Thyroid gland (tissue), 4 donors: ENCODE data around the gene ALDH1A1. TPM values are rescaled to one million over a fixed set of nuclear protein-coding genes. Genes with fewer than 3 reads are reported as not detected.

ENCODE experiments used
- DNase-seq, 2 donors: peaks; one replicate each; pipeline ENCODE4 v3.0.0-alpha.2; 2019
- H3K27ac ChIP-seq, 3 donors: fragments of 200-600 bp; sonication (generic); 1 replicate in 2 of 3; 2 replicates in 1 of 3; pipeline ENCODE4 v1.5.1; 2016 to 2019; ENCODE audit warnings: mild to moderate bottlenecking in 1 of 3, moderate library complexity in 1 of 3
- H3K27me3 ChIP-seq: fragments of 200-600 bp; sonication (generic); one replicate; pipeline ENCODE4 v1.5.1; 2019
- H3K36me3 ChIP-seq, 2 donors: fragments of 200-600 bp; sonication (generic); one replicate each; pipeline ENCODE4 v1.5.1; 2016 to 2019
- H3K4me1 ChIP-seq, 2 donors: fragments of 200-600 bp; sonication (generic); one replicate each; pipeline ENCODE4 v1.5.1; 2017 to 2019
- H3K4me3 ChIP-seq, 3 donors: fragments of 200-600 bp; sonication (generic); replicated peaks in 1 of 3; 1 replicate in 2 of 3; 2 replicates in 1 of 3; pipeline ENCODE4 v1.5.1; 2016; ENCODE audit warnings: mild to moderate bottlenecking in 1 of 3
- H3K9me3 ChIP-seq: fragments of 200-600 bp; sonication (generic); one replicate; pipeline ENCODE4 v1.5.1; 2017
- POLR2A ChIP-seq, 2 donors: fragments of 450-650 bp; IDR thresholded peaks; one replicate each; pipeline ENCODE4 v1.6.1; 2017; ENCODE audit warnings: antibody characterized with exemption in 2 of 2, mild to moderate bottlenecking in 2 of 2, moderate library complexity in 1 of 2
- WGBS, 2 donors: methylation state at CpG; one replicate each; pipeline ENCODE4 v1.1.5; 2017; 5-methylcytosine and 5-hydroxymethylcytosine counted together
- intact Hi-C: fragments of 100-400 bp; cut with DNase I; formaldehyde crosslinking; loops from one replicate; pipeline ENCODE4 v1.15.1; 2023
- total RNA-seq, 4 donors: library from RNA; depleted of rRNA; stranded (reverse); fragments of >200 nt; gene quantifications; one replicate each; pipeline ENCODE4 v1.2.3, GENCODE V29; 2016
- TF ChIP-seq, protein P1 (sequence below), 6 experiments: fragments of 200-600 bp in 3 of 6; fragments of 450-650 bp in 3 of 6; sonication (generic) in 3 of 6; IDR thresholded peaks; one replicate each; pipeline ENCODE4 v1.5.1; 2016 to 2019; ENCODE audit warnings: antibody characterized with exemption in 6 of 6, mild to moderate bottlenecking in 2 of 6, inconsistent platforms in 1 of 6, moderate library complexity in 1 of 6

ALDH1A1 gene
- total RNA-seq, 4 donors from 2014 or later, result 237 to 323 (median 293) TPM

DNA sequence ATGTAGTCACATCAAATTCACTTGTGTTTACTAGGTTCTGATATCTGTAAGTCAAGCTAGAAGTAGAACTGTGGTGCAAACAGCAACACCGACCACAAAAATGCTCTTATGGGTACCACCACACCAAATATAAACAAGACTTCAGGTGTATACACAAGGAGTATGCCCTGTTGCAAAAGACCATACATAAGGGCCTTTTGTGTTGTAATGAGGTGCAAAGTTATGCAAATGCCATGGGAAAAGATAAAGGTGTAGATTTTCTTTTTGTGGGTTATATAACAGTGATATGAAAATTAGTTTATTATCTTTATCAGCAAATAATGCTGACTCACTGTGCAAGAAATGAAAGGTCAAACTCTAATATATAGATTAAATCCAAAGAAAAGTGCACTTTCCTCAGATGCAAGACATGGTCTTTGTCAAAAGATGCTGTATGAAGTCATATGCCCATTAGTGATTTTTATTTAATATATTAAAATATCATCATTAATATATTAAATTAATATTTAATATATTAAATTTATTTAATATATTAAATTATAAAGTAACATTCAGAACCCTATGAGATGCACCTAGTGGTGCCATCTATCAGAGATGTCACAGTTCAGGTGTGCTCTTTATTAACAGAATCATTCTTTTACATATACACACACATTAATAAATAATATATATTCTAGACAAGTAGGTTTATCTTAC is 26.7 kb upstream of the ALDH1A1 start:
- Histone ChIP-seq H3K36me3 (no peaks in the 10 kb centered on the region), H3K9me3 (no peaks in the 10 kb centered on the region), H3K4me1 (peaks cover 20 to 23% of the 10 kb centered on the region in 2 donors), H3K27ac (peak overlapping the region; percentile 53 to 92 (median 80)), H3K4me3 (no peak overlapping the region), H3K27me3 (no peaks in the 10 kb centered on the region)
- 34 to 73% methylated on average over 1 of the region's 1 CpG for whole genome bisulfite sequencing, 2 donors
- TF ChIP-seq, protein P1, sequence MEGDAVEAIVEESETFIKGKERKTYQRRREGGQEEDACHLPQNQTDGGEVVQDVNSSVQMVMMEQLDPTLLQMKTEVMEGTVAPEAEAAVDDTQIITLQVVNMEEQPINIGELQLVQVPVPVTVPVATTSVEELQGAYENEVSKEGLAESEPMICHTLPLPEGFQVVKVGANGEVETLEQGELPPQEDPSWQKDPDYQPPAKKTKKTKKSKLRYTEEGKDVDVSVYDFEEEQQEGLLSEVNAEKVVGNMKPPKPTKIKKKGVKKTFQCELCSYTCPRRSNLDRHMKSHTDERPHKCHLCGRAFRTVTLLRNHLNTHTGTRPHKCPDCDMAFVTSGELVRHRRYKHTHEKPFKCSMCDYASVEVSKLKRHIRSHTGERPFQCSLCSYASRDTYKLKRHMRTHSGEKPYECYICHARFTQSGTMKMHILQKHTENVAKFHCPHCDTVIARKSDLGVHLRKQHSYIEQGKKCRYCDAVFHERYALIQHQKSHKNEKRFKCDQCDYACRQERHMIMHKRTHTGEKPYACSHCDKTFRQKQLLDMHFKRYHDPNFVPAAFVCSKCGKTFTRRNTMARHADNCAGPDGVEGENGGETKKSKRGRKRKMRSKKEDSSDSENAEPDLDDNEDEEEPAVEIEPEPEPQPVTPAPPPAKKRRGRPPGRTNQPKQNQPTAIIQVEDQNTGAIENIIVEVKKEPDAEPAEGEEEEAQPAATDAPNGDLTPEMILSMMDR (IDR thresholded peaks at IDR 0.05), result no peak
- no peak for TF ChIP-seq POLR2A (IDR thresholded peaks at IDR 0.05)
- no peak for DNase-seq
- intact Hi-C loops, result no loop called here

- intact Hi-C loops, result no loop called here
- Histone ChIP-seq H3K4me3 (no peak overlapping the region), H3K9me3 (no peaks in the 10 kb centered on the region), H3K36me3 (no peaks in the 10 kb centered on the region), H3K27ac (peak overlapping the region; percentile 53 to 92 (median 80)), H3K27me3 (no peaks in the 10 kb centered on the region), H3K4me1 (peaks cover 20 to 23% of the 10 kb centered on the region in 2 donors)
- WGBS, 2 donors, result 60% methylated on average over 1 of the region's 1 CpG
- TF ChIP-seq POLR2A (IDR thresholded peaks at IDR 0.05), result no peak
- TF ChIP-seq, protein P1 (IDR thresholded peaks at IDR 0.05), result no peak
- DNase-seq, result no peak
Observed at GRCh38 chr9:72978744-72979143, 25.9 kb upstream of the ALDH1A1 start.

DNA sequence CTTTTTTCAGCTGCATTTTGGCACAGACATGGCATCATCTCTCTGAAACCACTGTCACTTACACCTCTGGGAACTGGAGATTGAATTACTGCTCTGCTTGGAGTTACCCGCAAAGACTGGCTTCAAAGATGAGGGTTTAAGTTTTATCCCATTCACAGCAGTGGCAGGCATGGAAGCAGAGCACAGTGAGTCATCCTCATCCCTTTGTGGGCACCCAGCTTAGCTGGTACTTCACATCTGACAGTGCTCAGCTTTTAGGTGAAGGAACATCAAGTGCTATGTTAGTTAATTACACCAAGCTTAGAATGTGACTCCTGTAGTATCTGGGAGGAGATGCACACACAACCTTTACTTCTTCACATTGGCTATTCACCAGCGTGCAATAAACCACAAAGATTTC is 24.8 kb upstream of the ALDH1A1 start:
- H3K4me1 ChIP-seq, result peaks cover 20 to 23% of the 10 kb centered on the region in 2 donors

GRCh38 chr9:72974501-72974900 is 21.6 kb upstream of the ALDH1A1 start:
- Histone ChIP-seq H3K27me3 (no peaks in the 10 kb centered on the region), H3K27ac (no peak overlapping the region), H3K4me1 (peaks cover 20 to 21% of the 10 kb centered on the region in 2 donors), H3K36me3 (no peaks in the 10 kb centered on the region), H3K9me3 (no peaks in the 10 kb centered on the region), H3K4me3 (no peak overlapping the region)
- DNase-seq, result no peak
- TF ChIP-seq POLR2A (IDR thresholded peaks at IDR 0.05), result no peak
- TF ChIP-seq, protein P1 (IDR thresholded peaks at IDR 0.05), result no peak
- intact Hi-C loops, result no loop called here

More for the DNA sequence above, 24.8 kb upstream of the ALDH1A1 start:
- no peaks in the 10 kb centered on the region for H3K9me3 ChIP-seq
- intact Hi-C loops, result no loop called here
- no peak for TF ChIP-seq POLR2A (IDR thresholded peaks at IDR 0.05)
- TF ChIP-seq, protein P1 (IDR thresholded peaks at IDR 0.05), result no peak
- H3K27ac ChIP-seq, result peak overlapping the region; percentile 53 to 92 (median 80)
- no peaks in the 10 kb centered on the region for H3K36me3 ChIP-seq
- no peaks in the 10 kb centered on the region for H3K27me3 ChIP-seq
- DNase-seq, result peak; percentile 43 to 51
- WGBS, 2 donors, result 67 to 68% methylated on average over 2 of the region's 2 CpGs
- H3K4me3 ChIP-seq, result no peak overlapping the region

GRCh38 chr9:72972636-72973035 is 19.8 kb upstream of the ALDH1A1 start:
- intact Hi-C loops, result no loop called here
- Histone ChIP-seq H3K27ac (no peak overlapping the region), H3K4me3 (no peak overlapping the region), H3K9me3 (no peaks in the 10 kb centered on the region), H3K4me1 (peaks cover 5% of the 10 kb centered on the region in 2 donors), H3K27me3 (no peaks in the 10 kb centered on the region), H3K36me3 (no peaks in the 10 kb centered on the region)
- DNase-seq, result no peak
- TF ChIP-seq, protein P1 (IDR thresholded peaks at IDR 0.05), result no peak
- no peak for TF ChIP-seq POLR2A (IDR thresholded peaks at IDR 0.05)
- 92 to 98% methylated on average over 2 of the region's 2 CpGs for WGBS, 2 donors
